Measurements from ENCODE around the gene AIPL1. TPM values are rescaled to one million over a fixed set of nuclear protein-coding genes. Genes with fewer than 3 reads are reported as not detected.
A peak's percentile ranks its signal among the peaks of the same experiment; 100 is the strongest.

Gene AIPL1
- total and polyA plus RNA-seq, 8 donors: not detected

GRCh38 chr17:6453279-6454024, 18.5 kb upstream of the AIPL1 start:
- TF ChIP-seq, protein P1, sequence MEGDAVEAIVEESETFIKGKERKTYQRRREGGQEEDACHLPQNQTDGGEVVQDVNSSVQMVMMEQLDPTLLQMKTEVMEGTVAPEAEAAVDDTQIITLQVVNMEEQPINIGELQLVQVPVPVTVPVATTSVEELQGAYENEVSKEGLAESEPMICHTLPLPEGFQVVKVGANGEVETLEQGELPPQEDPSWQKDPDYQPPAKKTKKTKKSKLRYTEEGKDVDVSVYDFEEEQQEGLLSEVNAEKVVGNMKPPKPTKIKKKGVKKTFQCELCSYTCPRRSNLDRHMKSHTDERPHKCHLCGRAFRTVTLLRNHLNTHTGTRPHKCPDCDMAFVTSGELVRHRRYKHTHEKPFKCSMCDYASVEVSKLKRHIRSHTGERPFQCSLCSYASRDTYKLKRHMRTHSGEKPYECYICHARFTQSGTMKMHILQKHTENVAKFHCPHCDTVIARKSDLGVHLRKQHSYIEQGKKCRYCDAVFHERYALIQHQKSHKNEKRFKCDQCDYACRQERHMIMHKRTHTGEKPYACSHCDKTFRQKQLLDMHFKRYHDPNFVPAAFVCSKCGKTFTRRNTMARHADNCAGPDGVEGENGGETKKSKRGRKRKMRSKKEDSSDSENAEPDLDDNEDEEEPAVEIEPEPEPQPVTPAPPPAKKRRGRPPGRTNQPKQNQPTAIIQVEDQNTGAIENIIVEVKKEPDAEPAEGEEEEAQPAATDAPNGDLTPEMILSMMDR (IDR thresholded peaks at IDR 0.05): no peak
- no peak for TF ChIP-seq POLR2A (IDR thresholded peaks at IDR 0.05)
- no peak for TF ChIP-seq POLR2AphosphoS5 (IDR thresholded peaks at IDR 0.05)
- no peak for TF ChIP-seq EP300 (IDR thresholded peaks at IDR 0.05)
- no peak for DNase-seq
- no peak overlapping the region for H3K4me3 ChIP-seq
- 73 to 80% (median 78%) methylated on average over 14 of the region's 14 CpGs for WGBS, 5 donors
- peaks cover 0 to 13% (median 0%) of the 10 kb centered on the region in 4 donors for H3K36me3 ChIP-seq
- peak overlapping the region in 1 of 5 donors; percentile 24 for H3K27ac ChIP-seq
- peaks cover 0 to 24% (median 10%) of the 10 kb centered on the region in 3 donors for H3K27me3 ChIP-seq
- intact Hi-C loops (cut with DNase I; ENCODE audit: low total_unique reads): no loop called here
- peaks cover 17 to 36% (median 29%) of the 10 kb centered on the region in 4 donors for H3K4me1 ChIP-seq
- no peaks in the 10 kb centered on the region for H3K9me3 ChIP-seq

DNA sequence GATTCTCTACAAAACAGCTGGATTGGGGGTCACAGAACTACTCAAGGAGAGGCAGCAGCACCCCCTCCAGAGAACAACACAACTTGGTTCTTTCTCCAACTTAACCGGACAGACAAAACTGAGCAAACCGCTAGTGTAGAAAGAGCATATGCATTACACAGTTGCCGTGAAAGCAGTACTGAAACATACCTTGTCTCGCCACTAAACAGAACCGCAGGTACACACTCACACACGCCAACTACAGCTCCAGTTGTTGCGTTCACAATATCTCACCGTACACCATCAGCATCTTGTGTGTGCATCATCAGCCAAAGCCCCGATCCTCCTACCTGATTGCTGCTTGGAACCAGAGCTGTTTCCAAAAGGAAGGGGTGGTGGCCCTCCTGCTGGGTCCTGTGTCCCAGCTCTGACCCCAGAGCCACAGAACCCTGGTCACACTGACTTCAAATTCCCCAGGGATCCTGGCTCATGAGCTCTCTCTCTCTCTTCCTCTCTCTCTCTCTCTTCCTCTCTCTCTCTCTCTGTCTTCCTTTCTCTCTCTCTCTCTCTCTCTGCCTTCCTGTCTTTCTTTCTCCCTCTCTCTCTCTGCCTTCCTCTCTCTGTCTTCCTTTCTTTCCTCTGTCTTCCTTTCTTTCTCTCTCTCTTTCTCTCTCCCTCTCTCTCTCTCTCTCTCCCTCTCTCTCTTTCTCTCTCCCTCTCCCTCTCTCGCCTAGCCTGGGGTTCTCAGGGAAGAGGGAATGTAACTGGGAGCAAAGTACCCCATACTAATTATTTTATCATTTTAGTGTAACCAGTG, 17.7 kb upstream of the AIPL1 start:
- Histone ChIP-seq H3K27me3 (peaks cover 0 to 24% (median 10%) of the 10 kb centered on the region in 3 donors), H3K4me3 (no peak overlapping the region), H3K4me1 (peaks cover 14 to 28% (median 22%) of the 10 kb centered on the region in 4 donors), H3K36me3 (peaks cover 0 to 13% (median 0%) of the 10 kb centered on the region in 4 donors), H3K9me3 (no peaks in the 10 kb centered on the region), H3K27ac (no peak overlapping the region)
- WGBS, 5 donors: 75 to 89% (median 82%) methylated on average over 10 of the region's 10 CpGs
- DNase-seq: no peak
- intact Hi-C loops (cut with DNase I; ENCODE audit: low total_unique reads): no loop called here
- TF ChIP-seq POLR2A (IDR thresholded peaks at IDR 0.05) (no peak), EP300 (IDR thresholded peaks at IDR 0.05) (no peak), POLR2AphosphoS5 (IDR thresholded peaks at IDR 0.05) (no peak)
- TF ChIP-seq, protein P1 (IDR thresholded peaks at IDR 0.05): no peak

- Histone ChIP-seq H3K4me1 (peaks cover 4 to 19% (median 11%) of the 10 kb centered on the region in 4 donors), H3K4me3 (no peak overlapping the region), H3K27me3 (peaks cover 0 to 23% (median 10%) of the 10 kb centered on the region in 3 donors), H3K27ac (no peak overlapping the region), H3K36me3 (peaks cover 0 to 13% (median 0%) of the 10 kb centered on the region in 4 donors), H3K9me3 (no peaks in the 10 kb centered on the region)
- DNase-seq: no peak
- WGBS, 5 donors: 13 to 35% (median 31%) methylated on average over 12 of the region's 12 CpGs
- intact Hi-C loops (cut with DNase I; ENCODE audit: low total_unique reads): no loop called here
- TF ChIP-seq, protein P1 (IDR thresholded peaks at IDR 0.05): no peak
- TF ChIP-seq POLR2A (IDR thresholded peaks at IDR 0.05) (no peak), EP300 (IDR thresholded peaks at IDR 0.05) (no peak), POLR2AphosphoS5 (IDR thresholded peaks at IDR 0.05) (no peak)
Measured at GRCh38 chr17:6450926-6451832, 16.3 kb upstream of the AIPL1 start.
